HEK293 (cell line): Measurements from ENCODE around the gene METTL2A.
"Not testable (repeated sequence)": the region's sequence is repeated elsewhere in the genome, so short reads cannot be mapped to it uniquely, and the experiment has no call there.

Experiments used
- CTCF ChIA-PET: fragments of 350-600 bp; formaldehyde crosslinking; extraction: SDS; loops from one replicate; lab custom pipeline; 2021; ENCODE audit warnings: antibody characterized with exemption; lab: Yijun Ruan, JAX
- POLR2A ChIA-PET: fragments of 300-600 bp; formaldehyde crosslinking; extraction: SDS; loops from one replicate; lab custom pipeline; 2020; ENCODE audit warnings: antibody characterized with exemption, inconsistent platforms; lab: Yijun Ruan, JAX
- H3K27ac ChIP-seq: fragments of 200-500 bp; sonication (Bioruptor generic); 2 replicates; pipeline ENCODE4 v1.5.1; 2014; ENCODE audit warnings: low read depth, low read length, control low read depth, inconsistent platforms; ENCODE audit errors: extremely low read depth
- H3K36me3 ChIP-seq, 2 experiments: fragments of 200-500 bp in 1 of 2; sonication (Bioruptor generic) in 1 of 2; 1 replicate in 1 of 2; 2 replicates in 1 of 2; pipeline ENCODE4 v1.5.1; 2014 to 2017; ENCODE audit warnings: inconsistent platforms in 2 of 2, low read length in 2 of 2; ENCODE audit not compliant: control insufficient read depth in 2 of 2, insufficient read depth in 1 of 2
- H3K4me1 ChIP-seq: fragments of 200-500 bp; sonication (Bioruptor generic); 2 replicates; pipeline ENCODE4 v1.5.1; 2014; ENCODE audit warnings: mild to moderate bottlenecking, low read length, inconsistent platforms; ENCODE audit not compliant: control insufficient read depth, insufficient read depth
- H3K4me3 ChIP-seq: 2 replicates; pipeline ENCODE4 v1.5.1; 2011; ENCODE audit warnings: low read depth, mild to moderate bottlenecking, control low read depth, low read length, moderate library complexity
- H3K9me3 ChIP-seq: fragments of 200-500 bp; sonication (Bioruptor generic); 2 replicates; pipeline ENCODE4 v1.5.1; 2014; ENCODE audit warnings: low read depth, low read length, inconsistent platforms; ENCODE audit not compliant: control insufficient read depth, insufficient read depth
- KLF1 ChIP-seq: fragments of 450-650 bp; formaldehyde crosslinking; IDR thresholded peaks from 2 replicates; pipeline ENCODE4 v1.5.1; 2016; ENCODE audit warnings: missing biosample characterization, missing genetic modification characterization
- KLF10 ChIP-seq: fragments of 450-650 bp; IDR thresholded peaks from 2 replicates; pipeline ENCODE4 v1.5.1; 2018; ENCODE audit warnings: missing biosample characterization, mild to moderate bottlenecking, missing genetic modification characterization
- KLF16 ChIP-seq: fragments of 450-650 bp; formaldehyde crosslinking; IDR thresholded peaks from 2 replicates; pipeline ENCODE4 v1.5.1; 2017; ENCODE audit warnings: missing biosample characterization, missing genetic modification characterization
- KLF17 ChIP-seq: fragments of 450-650 bp; formaldehyde crosslinking; IDR thresholded peaks from 2 replicates; pipeline ENCODE4 v1.5.1; 2016; ENCODE audit warnings: missing biosample characterization, missing genetic modification characterization
- KLF9 ChIP-seq: fragments of 450-650 bp; formaldehyde crosslinking; IDR thresholded peaks from 2 replicates; pipeline ENCODE4 v1.5.1; 2016; ENCODE audit warnings: missing biosample characterization, missing genetic modification characterization, low read depth
- MEIS1 ChIP-seq: sonication (generic); formaldehyde crosslinking; IDR thresholded peaks from 2 replicates; pipeline ENCODE4 v1.8.1; 2022; ENCODE audit warnings: missing genetic modification reagents, mild to moderate bottlenecking, borderline replicate concordance
- PATZ1 ChIP-seq: fragments of 450-650 bp; formaldehyde crosslinking; IDR thresholded peaks from 2 replicates; pipeline ENCODE4 v1.5.1; 2016; ENCODE audit warnings: missing biosample characterization, missing genetic modification characterization
- SP7 ChIP-seq: fragments of 450-650 bp; formaldehyde crosslinking; IDR thresholded peaks from 2 replicates; pipeline ENCODE4 v1.5.1; 2016; ENCODE audit warnings: missing biosample characterization, missing genetic modification characterization
- ZBTB11 ChIP-seq: fragments of 450-650 bp; formaldehyde crosslinking; conservative IDR thresholded peaks from 2 replicates; pipeline ENCODE4 v1.5.1; 2016; ENCODE audit warnings: low read depth, missing biosample characterization, missing genetic modification characterization
- ZBTB17 ChIP-seq: fragments of 450-650 bp; formaldehyde crosslinking; IDR thresholded peaks from 2 replicates; pipeline ENCODE4 v1.5.1; 2016; ENCODE audit warnings: missing biosample characterization, missing genetic modification characterization
- ZBTB20 ChIP-seq: fragments of 450-650 bp; formaldehyde crosslinking; IDR thresholded peaks from 2 replicates; pipeline ENCODE4 v1.5.1; 2016; ENCODE audit warnings: missing biosample characterization, missing genetic modification characterization
- ZNF324 ChIP-seq: fragments of 450-650 bp; formaldehyde crosslinking; IDR thresholded peaks from 2 replicates; pipeline ENCODE4 v1.5.1; 2016; ENCODE audit warnings: missing biosample characterization, missing genetic modification characterization
- ZNF335 ChIP-seq: fragments of 450-650 bp; formaldehyde crosslinking; conservative IDR thresholded peaks from 2 replicates; pipeline ENCODE4 v1.5.1; 2016; ENCODE audit warnings: missing biosample characterization, missing genetic modification characterization
- ZNF341 ChIP-seq: fragments of 450-650 bp; formaldehyde crosslinking; IDR thresholded peaks from 2 replicates; pipeline ENCODE4; 2016; ENCODE audit warnings: low read depth, missing biosample characterization, missing genetic modification characterization
- ZNF394 ChIP-seq: fragments of 450-650 bp; formaldehyde crosslinking; IDR thresholded peaks from 2 replicates; pipeline ENCODE4 v1.5.1; 2016; ENCODE audit warnings: missing biosample characterization, missing genetic modification characterization, mild to moderate bottlenecking, moderate library complexity, borderline replicate concordance
- ZNF629 ChIP-seq: fragments of 450-650 bp; formaldehyde crosslinking; IDR thresholded peaks from 2 replicates; pipeline ENCODE4 v1.5.1; 2017; ENCODE audit warnings: missing biosample characterization, missing genetic modification characterization
- TF ChIP-seq, protein P1 (sequence below): fragments of 450-650 bp; formaldehyde crosslinking; optimal IDR thresholded peaks from 2 replicates; pipeline ENCODE3; 2016; ENCODE audit warnings: missing biosample characterization, mild to moderate bottlenecking, missing genetic modification characterization
- TF ChIP-seq, protein P2 (sequence below): fragments of 450-650 bp; formaldehyde crosslinking; IDR thresholded peaks from 2 replicates; pipeline ENCODE4 v1.5.1; 2016; ENCODE audit warnings: missing biosample characterization, missing genetic modification characterization
- TF ChIP-seq, protein P3 (sequence below): fragments of 450-650 bp; formaldehyde crosslinking; IDR thresholded peaks from 2 replicates; pipeline ENCODE4 v1.5.1; 2016; ENCODE audit warnings: missing biosample characterization, missing genetic modification characterization
- TF ChIP-seq, protein P4 (sequence below): fragments of 450-650 bp; formaldehyde crosslinking; IDR thresholded peaks from 2 replicates; pipeline ENCODE4 v1.5.1; 2016; ENCODE audit warnings: missing biosample characterization, missing genetic modification characterization

The METTL2A gene, protein sequence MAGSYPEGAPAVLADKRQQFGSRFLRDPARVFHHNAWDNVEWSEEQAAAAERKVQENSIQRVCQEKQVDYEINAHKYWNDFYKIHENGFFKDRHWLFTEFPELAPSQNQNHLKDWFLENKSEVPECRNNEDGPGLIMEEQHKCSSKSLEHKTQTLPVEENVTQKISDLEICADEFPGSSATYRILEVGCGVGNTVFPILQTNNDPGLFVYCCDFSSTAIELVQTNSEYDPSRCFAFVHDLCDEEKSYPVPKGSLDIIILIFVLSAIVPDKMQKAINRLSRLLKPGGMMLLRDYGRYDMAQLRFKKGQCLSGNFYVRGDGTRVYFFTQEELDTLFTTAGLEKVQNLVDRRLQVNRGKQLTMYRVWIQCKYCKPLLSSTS

GRCh38 chr17:62423647-62424461, at the start of gene METTL2A:
METTL2A (plus strand) TSS chr17:62423897; CDS start chr17:62423903, 6 bp downstream.
- Histone ChIP-seq H3K4me3 (peak within 1 kb of the TSS; percentile 90), H3K27ac (peak within 1 kb of the TSS; percentile 82), H3K36me3 (peaks cover 0 to 25% of the 10 kb centered on the region in 2 experiments; a peak in 2 of 3 replicates)
- POLR2A ChIA-PET, result interaction anchor here (0.6 kb wide), 1 partner anchor 114 kb away, joined by 3 read pairs; no protein-coding TSS in a partner anchor
- H3K4me1 ChIP-seq, H3K9me3 ChIP-seq: not testable (repeated sequence)
- CTCF ChIA-PET, result interaction anchor here (0.6 to 0.7 kb wide), 2 partner anchors 49 to 1415 kb away, joined by 3 to 4 read pairs; no protein-coding TSS in a partner anchor
- TF ChIP-seq MEIS1 (CRISPR knock-in tag) (0 out of 2 replicates have a peak, but pooled peaks have one; percentile 32), KLF1 (tag by site-specific recombination) (peak; percentile 77), ZBTB20 (tag by site-specific recombination) (peak; percentile 73), ZNF324 (peak; percentile 58; the same call in 1 of the 2 replicates), ZNF335 (tag by site-specific recombination) (peak; percentile 81), SP7 (tag by site-specific recombination) (0 out of 2 replicates have a peak, but pooled peaks have one; percentile 33), ZNF394 (tag by site-specific recombination) (peak; percentile 40; the same call in 1 of the 2 replicates), KLF16 (peak; percentile 65; the same call in 1 of the 2 replicates), KLF17 (tag by site-specific recombination) (0 out of 2 replicates have a peak, but pooled peaks have one; percentile 7), KLF9 (tag by site-specific recombination) (peak; percentile 94), KLF10 (tag by site-specific recombination) (peak; percentile 60; the same call in 1 of the 2 replicates), ZNF341 (tag by site-specific recombination) (peak; percentile 49), ZBTB11 (tag by site-specific recombination) (peak; percentile 89), ZNF629 (tag by site-specific recombination) (0 out of 2 replicates have a peak, but pooled peaks have one; percentile 15), PATZ1 (tag by site-specific recombination) (0 out of 2 replicates have a peak, but pooled peaks have one; percentile 39), ZBTB17 (peak; percentile 38; the same call in 1 of the 2 replicates)
- TF ChIP-seq, protein P1, sequence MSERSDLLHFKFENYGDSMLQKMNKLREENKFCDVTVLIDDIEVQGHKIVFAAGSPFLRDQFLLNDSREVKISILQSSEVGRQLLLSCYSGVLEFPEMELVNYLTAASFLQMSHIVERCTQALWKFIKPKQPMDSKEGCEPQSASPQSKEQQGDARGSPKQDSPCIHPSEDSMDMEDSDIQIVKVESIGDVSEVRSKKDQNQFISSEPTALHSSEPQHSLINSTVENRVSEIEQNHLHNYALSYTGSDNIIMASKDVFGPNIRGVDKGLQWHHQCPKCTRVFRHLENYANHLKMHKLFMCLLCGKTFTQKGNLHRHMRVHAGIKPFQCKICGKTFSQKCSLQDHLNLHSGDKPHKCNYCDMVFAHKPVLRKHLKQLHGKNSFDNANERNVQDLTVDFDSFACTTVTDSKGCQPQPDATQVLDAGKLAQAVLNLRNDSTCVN (tag by site-specific recombination), result peak; percentile 33
- TF ChIP-seq, protein P2, sequence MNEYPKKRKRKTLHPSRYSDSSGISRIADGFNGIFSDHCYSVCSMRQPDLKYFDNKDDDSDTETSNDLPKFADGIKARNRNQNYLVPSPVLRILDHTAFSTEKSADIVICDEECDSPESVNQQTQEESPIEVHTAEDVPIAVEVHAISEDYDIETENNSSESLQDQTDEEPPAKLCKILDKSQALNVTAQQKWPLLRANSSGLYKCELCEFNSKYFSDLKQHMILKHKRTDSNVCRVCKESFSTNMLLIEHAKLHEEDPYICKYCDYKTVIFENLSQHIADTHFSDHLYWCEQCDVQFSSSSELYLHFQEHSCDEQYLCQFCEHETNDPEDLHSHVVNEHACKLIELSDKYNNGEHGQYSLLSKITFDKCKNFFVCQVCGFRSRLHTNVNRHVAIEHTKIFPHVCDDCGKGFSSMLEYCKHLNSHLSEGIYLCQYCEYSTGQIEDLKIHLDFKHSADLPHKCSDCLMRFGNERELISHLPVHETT (tag by site-specific recombination), result peak; percentile 45; the same call in 1 of the 2 replicates
- TF ChIP-seq, protein P3, sequence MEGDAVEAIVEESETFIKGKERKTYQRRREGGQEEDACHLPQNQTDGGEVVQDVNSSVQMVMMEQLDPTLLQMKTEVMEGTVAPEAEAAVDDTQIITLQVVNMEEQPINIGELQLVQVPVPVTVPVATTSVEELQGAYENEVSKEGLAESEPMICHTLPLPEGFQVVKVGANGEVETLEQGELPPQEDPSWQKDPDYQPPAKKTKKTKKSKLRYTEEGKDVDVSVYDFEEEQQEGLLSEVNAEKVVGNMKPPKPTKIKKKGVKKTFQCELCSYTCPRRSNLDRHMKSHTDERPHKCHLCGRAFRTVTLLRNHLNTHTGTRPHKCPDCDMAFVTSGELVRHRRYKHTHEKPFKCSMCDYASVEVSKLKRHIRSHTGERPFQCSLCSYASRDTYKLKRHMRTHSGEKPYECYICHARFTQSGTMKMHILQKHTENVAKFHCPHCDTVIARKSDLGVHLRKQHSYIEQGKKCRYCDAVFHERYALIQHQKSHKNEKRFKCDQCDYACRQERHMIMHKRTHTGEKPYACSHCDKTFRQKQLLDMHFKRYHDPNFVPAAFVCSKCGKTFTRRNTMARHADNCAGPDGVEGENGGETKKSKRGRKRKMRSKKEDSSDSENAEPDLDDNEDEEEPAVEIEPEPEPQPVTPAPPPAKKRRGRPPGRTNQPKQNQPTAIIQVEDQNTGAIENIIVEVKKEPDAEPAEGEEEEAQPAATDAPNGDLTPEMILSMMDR (tag by site-specific recombination), result peak; percentile 43
- TF ChIP-seq, protein P4, sequence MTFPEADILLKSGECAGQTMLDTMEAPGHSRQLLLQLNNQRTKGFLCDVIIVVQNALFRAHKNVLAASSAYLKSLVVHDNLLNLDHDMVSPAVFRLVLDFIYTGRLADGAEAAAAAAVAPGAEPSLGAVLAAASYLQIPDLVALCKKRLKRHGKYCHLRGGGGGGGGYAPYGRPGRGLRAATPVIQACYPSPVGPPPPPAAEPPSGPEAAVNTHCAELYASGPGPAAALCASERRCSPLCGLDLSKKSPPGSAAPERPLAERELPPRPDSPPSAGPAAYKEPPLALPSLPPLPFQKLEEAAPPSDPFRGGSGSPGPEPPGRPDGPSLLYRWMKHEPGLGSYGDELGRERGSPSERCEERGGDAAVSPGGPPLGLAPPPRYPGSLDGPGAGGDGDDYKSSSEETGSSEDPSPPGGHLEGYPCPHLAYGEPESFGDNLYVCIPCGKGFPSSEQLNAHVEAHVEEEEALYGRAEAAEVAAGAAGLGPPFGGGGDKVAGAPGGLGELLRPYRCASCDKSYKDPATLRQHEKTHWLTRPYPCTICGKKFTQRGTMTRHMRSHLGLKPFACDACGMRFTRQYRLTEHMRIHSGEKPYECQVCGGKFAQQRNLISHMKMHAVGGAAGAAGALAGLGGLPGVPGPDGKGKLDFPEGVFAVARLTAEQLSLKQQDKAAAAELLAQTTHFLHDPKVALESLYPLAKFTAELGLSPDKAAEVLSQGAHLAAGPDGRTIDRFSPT, result peak; percentile 82
